Endothelial cell of umbilical vein (primary cell): ENCODE results near the gene CCDC3. TPM values are rescaled to one million over a fixed set of nuclear protein-coding genes. Genes with fewer than 3 reads are reported as not detected.

Experiments
- BruUV-seq: library from RNA; stranded (reverse); fragments of 400-500 nt; replicated peaks from 2 replicates; lab custom pipeline; 2021; lab: Mats Ljungman, UMichigan
- CTCF ChIA-PET: fragments of 300-600, 350-600 bp; sonication (Branson Sonifier 250); formaldehyde crosslinking; loops from one replicate; lab custom pipeline; 2021; ENCODE audit warnings: antibody characterized with exemption, inconsistent platforms; lab: Charles Lee
- POLR2A ChIA-PET: fragments of 300-600, 350-600 bp; sonication (Branson Sonifier 250); formaldehyde crosslinking; loops from one replicate; lab custom pipeline; 2021; ENCODE audit warnings: antibody characterized with exemption, inconsistent platforms; lab: Charles Lee
- DNase-seq: peaks from one replicate; pipeline ENCODE4 v3.0.0-alpha.2; 2011; ENCODE audit warnings: low read depth, low spot score
- FAIRE-seq: peaks from 2 replicates; lab custom pipeline; 2011; peaks lifted over from hg19 to GRCh38; lab: Jason Lieb, UNC
- H2AFZ ChIP-seq: 2 replicates; pipeline ENCODE4 v1.6.0; 2012; ENCODE audit warnings: low read depth, low read length, control low read depth, inconsistent platforms
- H3K27ac ChIP-seq: 2 replicates; pipeline ENCODE4 v1.5.1; 2011; ENCODE audit warnings: low read depth, mild to moderate bottlenecking, control low read depth, low read length, moderate library complexity; ENCODE audit not compliant: insufficient read depth
- H3K27me3 ChIP-seq, 2 experiments: 2 replicates each; pipeline versions ENCODE4 v1.6.0 to v1.6.1; 2011; ENCODE audit warnings: low read length in 2 of 2, mixed read lengths in 1 of 2; ENCODE audit not compliant: control insufficient read depth in 2 of 2, insufficient read depth in 2 of 2
- H3K36me3 ChIP-seq, 2 experiments: 2 replicates in 1 of 2; 3 replicates in 1 of 2; pipeline ENCODE4 v1.5.1; 2011; ENCODE audit warnings: low read length in 2 of 2, mild to moderate bottlenecking in 1 of 2, moderate library complexity in 1 of 2; ENCODE audit not compliant: control insufficient read depth in 2 of 2, insufficient read depth in 2 of 2; ENCODE audit errors: extremely low read depth in 1 of 2
- H3K4me1 ChIP-seq: 3 replicates; pipeline ENCODE4 v1.5.1; 2011; ENCODE audit warnings: mild to moderate bottlenecking, low read length; ENCODE audit not compliant: control insufficient read depth, insufficient read depth; ENCODE audit errors: extremely low read depth
- H3K4me2 ChIP-seq: 2 replicates; pipeline ENCODE4 v1.6.1; 2011; ENCODE audit warnings: low read length, control low read depth, mixed read lengths; ENCODE audit not compliant: insufficient read depth
- H3K4me3 ChIP-seq, 3 experiments: fragments of 200-600 bp in 1 of 3; sonication (generic), shearing (Covaris generic) in 1 of 3; replicated peaks in 1 of 3; 2 replicates each; pipeline ENCODE4 v1.5.1; 2011 to 2016; ENCODE audit warnings: control low read depth in 3 of 3, low read length in 3 of 3, mild to moderate bottlenecking in 2 of 3, inconsistent platforms in 1 of 3, low read depth in 1 of 3, moderate library complexity in 1 of 3; ENCODE audit not compliant: insufficient read depth in 1 of 3
- H3K79me2 ChIP-seq: 2 replicates; pipeline ENCODE4 v1.6.0; 2012; ENCODE audit warnings: low read length, inconsistent platforms; ENCODE audit not compliant: control insufficient read depth, insufficient read depth
- H3K9ac ChIP-seq: replicated peaks from 2 replicates; pipeline ENCODE3; 2011; ENCODE audit warnings: low read length, control low read depth; ENCODE audit not compliant: insufficient read depth; ENCODE audit errors: extremely low read depth
- H3K9me1 ChIP-seq: replicated peaks from 3 replicates; pipeline ENCODE4 v1.6.0; 2011; ENCODE audit warnings: mild to moderate bottlenecking, low read length; ENCODE audit not compliant: control insufficient read depth, insufficient read depth; ENCODE audit errors: extremely low read depth
- H3K9me3 ChIP-seq: replicated peaks from 2 replicates; pipeline ENCODE4 v1.5.1; 2012; ENCODE audit warnings: low read length, inconsistent platforms; ENCODE audit not compliant: control insufficient read depth, insufficient read depth
- H4K20me1 ChIP-seq: replicated peaks from 2 replicates; pipeline ENCODE3; 2011; ENCODE audit warnings: mild to moderate bottlenecking, low read length; ENCODE audit not compliant: control insufficient read depth, insufficient read depth; ENCODE audit errors: extremely low read depth
- CTCF ChIP-seq, 2 donors: IDR thresholded peaks; 1 replicate in 1 of 2; 2 replicates in 1 of 2; pipeline ENCODE4 v1.5.1; 2011; ENCODE audit warnings: low read length in 2 of 2, mild to moderate bottlenecking in 2 of 2, moderate library complexity in 2 of 2, control low read depth in 1 of 2, inconsistent platforms in 1 of 2, low read depth in 1 of 2; ENCODE audit not compliant: insufficient read depth in 1 of 2; ENCODE audit errors: extremely low read depth in 1 of 2
- EZH2 ChIP-seq: IDR thresholded peaks from 2 replicates; pipeline ENCODE4 v1.6.1; 2012; ENCODE audit warnings: borderline replicate concordance, low read depth, mild to moderate bottlenecking, moderate library complexity, low read length, inconsistent platforms; ENCODE audit not compliant: severe bottlenecking
- FOS ChIP-seq: IDR thresholded peaks from 2 replicates; pipeline ENCODE4 v1.6.1; 2011; ENCODE audit warnings: mild to moderate bottlenecking, low read length, moderate library complexity, borderline replicate concordance; ENCODE audit not compliant: insufficient read depth
- GATA2 ChIP-seq: IDR thresholded peaks from 2 replicates; pipeline ENCODE4 v1.7.0; 2011; ENCODE audit warnings: low read depth, mild to moderate bottlenecking, moderate library complexity, mixed read lengths, low read length; ENCODE audit not compliant: insufficient read length, insufficient read depth
- JUN ChIP-seq: IDR thresholded peaks from 2 replicates; pipeline ENCODE4 v1.6.1; 2011; ENCODE audit warnings: borderline replicate concordance, low read depth; ENCODE audit not compliant: insufficient read length, insufficient read depth
- MAX ChIP-seq: IDR thresholded peaks from 2 replicates; pipeline ENCODE4 v1.6.1; 2011; ENCODE audit not compliant: insufficient read depth, insufficient read length
- MYC ChIP-seq: IDR thresholded peaks from one replicate; pipeline ENCODE4 v1.6.1; 2011; ENCODE audit warnings: mild to moderate bottlenecking, low read depth, low read length
- POLR2A ChIP-seq: IDR thresholded peaks from 2 replicates; pipeline ENCODE4 v1.6.1; 2012; ENCODE audit warnings: low read depth, mild to moderate bottlenecking, control low read depth, low read length
- POLR2AphosphoS5 ChIP-seq: IDR thresholded peaks from 2 replicates; pipeline ENCODE4 v1.6.1; 2012; ENCODE audit warnings: low read depth, mild to moderate bottlenecking, control low read depth, low read length, moderate library complexity; ENCODE audit not compliant: insufficient read depth
- dilution Hi-C: fragments of 300-500 bp; cut with MboI; formaldehyde crosslinking; loops from one replicate; pipeline ENCODE4 v1.15.0; 2019; ENCODE audit warnings: low sequenced_read_pairs; ENCODE audit not compliant: extremely low pct_ligation_motif_present
- intact Hi-C: fragments of 100-400 bp; cut with micrococcal nuclease; formaldehyde crosslinking; loops from one replicate; pipeline ENCODE4 v1.10.0; 2022
- polyA plus RNA-seq, 4 experiments: library from polyadenylated mRNA; depleted of rRNA in 3 of 4; stranded (reverse) in 3 of 4; unstranded in 1 of 4; fragments of >200 nt; gene quantifications; 2 replicates each; pipeline versions ENCODE4 v1.2.1 to v1.2.3, GENCODE V29; 2011 to 2012; ENCODE audit warnings: missing spikeins in 1 of 4
- total RNA-seq: library from RNA; stranded (reverse); gene quantifications from 2 replicates; pipeline ENCODE4 v1.2.3, GENCODE V29; 2021

CCDC3 gene
- total and polyA plus RNA-seq, 2 donors (not counting 3 experiments of a cell fraction or from before 2014, with no cell fraction given) = 0.90 to 1.4 TPM

- DNase-seq = no peak
- H3K36me3 ChIP-seq = no peaks in the 10 kb centered on the region
- POLR2A ChIA-PET = no interaction called here
- H3K9me1 ChIP-seq = no peaks in the 10 kb centered on the region
- intact Hi-C loops (no loop called here), dilution Hi-C loops (no loop called here)
- no peak for TF ChIP-seq JUN
- no peak for TF ChIP-seq EZH2
- TF ChIP-seq CTCF (IDR thresholded peaks at IDR 0.05; ENCODE audit: extremely low read depth in 1 of 2, insufficient read depth in 1 of 2, low read depth in 1 of 2, low read length in 2 of 2) = no peak
- no peak for TF ChIP-seq MYC
- no peak for TF ChIP-seq GATA2
- TF ChIP-seq POLR2AphosphoS5 = no peak
- no peak for TF ChIP-seq POLR2A
- TF ChIP-seq FOS = no peak
- TF ChIP-seq MAX = no peak
- no peaks in the 10 kb centered on the region for H3K79me2 ChIP-seq
- CTCF ChIA-PET = interaction anchor here (0.6 to 1.6 kb wide), 2 partner anchors 11 to 200 kb away, joined by 3 to 4 read pairs; no protein-coding TSS in a partner anchor
- no peak for FAIRE-seq
- H4K20me1 ChIP-seq = no peaks in the 10 kb centered on the region
- H3K4me2 ChIP-seq = no peak overlapping the region
- H3K27me3 ChIP-seq = peaks cover 0 to 2% of the 10 kb centered on the region in 2 experiments
- no peaks in the 10 kb centered on the region for H3K4me1 ChIP-seq
- no TSS peak for BruUV-seq
- no peak overlapping the region for H3K9ac ChIP-seq
- no peaks in the 10 kb centered on the region for H3K9me3 ChIP-seq
- no peak overlapping the region for H2AFZ ChIP-seq
- no peak overlapping the region for H3K4me3 ChIP-seq
- no peak overlapping the region for H3K27ac ChIP-seq
Observed at GRCh38 chr10:12874501-12874900, 127.0 kb downstream of the CCDC3 start.
